Mucosa of gallbladder (tissue), 1 donor: ENCODE measurements around the gene LRRFIP1. TPM values are rescaled to one million over a fixed set of nuclear protein-coding genes. Genes with fewer than 3 reads are reported as not detected.
A peak's percentile ranks its signal among the peaks of the same experiment; 100 is the strongest.
"Not testable (repeated sequence)": the region's sequence is repeated elsewhere in the genome, so short reads cannot be mapped to it uniquely, and the experiment has no call there.

Experiments used
- DNase-seq: peaks from one replicate; pipeline ENCODE4 v3.0.0-alpha.2; 2020; ENCODE audit warnings: low spot score
- total RNA-seq: library from RNA; stranded (reverse); gene quantifications from one replicate; pipeline ENCODE4 v1.2.1, GENCODE V29; 2021
- donor health status: DM: no; HTN: no; CAD: no.

Gene LRRFIP1
- total RNA-seq, 1 donor from 2014 or later: 104 TPM

- DNase-seq: no peak
Observed at GRCh38 chr2:237746302-237747080, 119.1 kb downstream of the LRRFIP1 start.

- no peak for DNase-seq
Observed at GRCh38 chr2:237747189-237747588, 119.8 kb downstream of the LRRFIP1 start.

DNA sequence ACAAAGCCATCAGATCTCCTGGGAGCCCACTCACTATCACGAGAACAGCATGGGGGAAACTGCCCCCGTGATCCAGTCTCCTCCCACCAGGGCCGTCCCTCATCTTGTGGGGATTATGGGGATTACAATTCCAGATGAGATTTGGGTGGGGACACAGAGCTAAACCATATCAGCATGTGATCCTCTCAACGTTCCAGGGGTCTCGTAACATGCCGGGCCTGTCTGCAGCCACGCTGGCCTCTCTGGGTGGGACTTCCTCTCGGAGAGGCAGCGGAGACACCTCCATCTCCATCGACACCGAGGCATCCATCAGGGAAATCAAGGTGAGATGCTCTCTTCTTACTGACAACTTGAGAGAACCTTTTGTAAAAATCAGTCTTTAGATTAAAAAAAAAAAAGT is 121.6 kb downstream of the LRRFIP1 start:
- DNase-seq: no peak

- no peak for DNase-seq
Observed at GRCh38 chr2:237749961-237750360, 122.6 kb downstream of the LRRFIP1 start.

DNA sequence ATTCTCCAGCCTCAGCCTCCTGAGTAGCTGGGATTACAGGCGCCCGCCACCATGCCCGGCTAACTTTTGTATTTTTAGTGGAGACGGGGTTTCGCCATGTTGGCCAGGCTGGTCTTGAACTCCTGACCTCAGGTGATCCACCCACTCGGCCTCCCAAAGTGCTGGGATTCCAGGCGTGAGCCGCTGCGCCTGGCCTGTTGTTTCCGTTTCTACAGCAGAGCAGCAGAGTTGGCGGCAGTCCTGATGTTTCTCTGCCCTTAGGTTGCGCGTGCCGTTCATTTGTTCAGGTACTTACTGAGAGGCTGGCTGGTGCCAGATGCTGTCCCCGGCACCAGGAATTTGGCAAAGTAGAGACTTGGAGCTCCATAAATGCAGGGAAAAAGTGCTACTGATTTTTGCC is 123.1 kb downstream of the LRRFIP1 start:
- not testable (repeated sequence) for DNase-seq

- DNase-seq: no peak
Observed at GRCh38 chr2:237752761-237753165, 125.4 kb downstream of the LRRFIP1 start.

DNA sequence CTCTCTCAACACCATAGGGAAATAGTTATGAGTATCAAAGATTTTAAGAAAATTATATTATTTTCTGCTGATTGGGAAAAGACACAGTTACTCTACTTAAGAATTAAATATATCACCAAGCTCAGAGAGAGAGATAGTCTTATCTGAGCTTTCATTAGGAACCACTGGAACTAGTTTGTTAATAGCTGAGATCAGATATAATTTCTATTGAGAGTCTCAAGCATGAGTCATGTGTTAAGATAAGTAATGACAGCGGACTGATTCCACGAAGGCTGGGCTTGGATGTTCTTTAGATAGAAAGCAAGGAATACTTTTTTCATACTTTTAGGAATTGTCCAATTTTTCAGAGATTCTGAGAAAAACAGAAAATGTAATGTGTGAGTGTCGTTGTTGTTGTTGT is 126.8 kb downstream of the LRRFIP1 start:
- DNase-seq: no peak

DNA sequence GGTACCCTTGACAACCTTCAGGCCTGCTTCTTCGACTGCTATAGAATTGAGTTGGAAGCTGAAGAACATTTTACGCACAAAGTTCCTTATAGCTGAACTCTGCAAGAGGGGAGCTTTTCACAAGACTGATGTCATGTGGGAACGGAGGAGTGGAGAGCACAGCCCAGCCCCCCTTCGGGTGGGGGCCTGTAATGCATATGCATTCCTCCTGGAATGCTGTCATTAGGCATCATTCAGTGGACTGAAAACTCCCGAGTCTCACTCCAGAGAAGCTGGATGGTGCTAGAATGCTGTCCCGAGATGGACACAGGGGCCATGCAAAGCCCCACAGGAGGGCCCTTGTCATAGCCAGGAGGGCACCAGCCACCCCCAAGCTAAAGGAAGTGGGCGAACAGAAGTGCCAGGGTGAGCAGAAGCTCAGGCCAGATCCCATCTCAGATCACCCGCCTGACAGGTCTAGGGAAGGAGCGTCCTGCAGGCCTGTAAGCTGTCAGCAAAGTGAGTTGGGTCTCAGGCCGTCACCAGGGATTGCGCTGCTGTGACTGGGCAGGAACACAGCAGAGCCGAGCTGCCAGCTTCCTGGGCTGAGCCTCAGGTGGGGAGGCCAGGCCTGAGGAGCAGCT is 127.3 kb downstream of the LRRFIP1 start:
- no peak for DNase-seq

GRCh38 chr2:237757616-237758015 is 130.2 kb downstream of the LRRFIP1 start:
- no peak for DNase-seq

- no peak for DNase-seq
Observed at GRCh38 chr2:237758185-237758584, 130.8 kb downstream of the LRRFIP1 start.

- DNase-seq: no peak
Observed at GRCh38 chr2:237759176-237759575, 131.8 kb downstream of the LRRFIP1 start.

GRCh38 chr2:237760506-237761502 is 133.4 kb downstream of the LRRFIP1 start:
- no peak for DNase-seq

- not testable (repeated sequence) for DNase-seq
Observed at GRCh38 chr2:237762291-237763182, 135.2 kb downstream of the LRRFIP1 start.

DNA sequence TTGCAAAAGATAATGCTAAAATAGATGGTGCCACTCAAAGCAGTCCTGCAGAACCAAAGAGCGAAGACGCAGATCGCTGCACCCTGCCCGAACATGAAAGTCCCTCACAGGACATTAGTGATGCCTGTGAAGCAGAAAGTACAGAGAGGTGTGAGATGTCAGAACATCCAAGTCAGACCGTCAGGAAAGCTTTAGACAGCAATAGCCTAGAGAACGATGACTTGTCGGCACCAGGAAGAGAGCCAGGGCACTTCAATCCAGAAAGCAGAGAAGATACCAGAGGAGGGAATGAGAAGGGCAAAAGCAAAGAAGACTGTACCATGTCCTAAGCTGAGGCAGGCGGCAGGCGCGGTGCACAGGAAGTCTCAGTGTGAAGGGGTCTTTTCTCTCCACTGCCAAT is 136.4 kb downstream of the LRRFIP1 start:
- DNase-seq: no peak

GRCh38 chr2:237765122-237765521 is 137.7 kb downstream of the LRRFIP1 start:
- not testable (repeated sequence) for DNase-seq

GRCh38 chr2:237765875-237766274 is 138.5 kb downstream of the LRRFIP1 start:
- no peak for DNase-seq

DNA sequence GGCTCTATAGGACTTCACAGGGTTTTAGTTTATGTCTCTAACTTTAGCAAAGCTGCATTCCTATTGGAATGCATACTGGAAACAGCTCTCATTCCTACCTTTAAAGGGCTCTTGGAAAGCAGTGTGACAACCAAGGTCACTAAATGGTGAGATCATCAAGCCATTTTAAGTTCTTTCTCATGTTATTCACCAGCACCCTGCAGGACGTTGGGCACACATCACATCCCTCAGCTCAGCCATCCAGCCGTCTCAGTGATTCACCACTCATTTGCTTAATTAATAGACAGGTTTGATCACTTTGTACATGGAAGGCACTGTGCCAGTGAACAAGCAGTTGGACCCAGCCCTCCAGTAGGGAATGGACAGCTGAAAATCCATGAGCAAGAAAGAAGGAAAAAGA is 139.0 kb downstream of the LRRFIP1 start:
- no peak for DNase-seq

DNA sequence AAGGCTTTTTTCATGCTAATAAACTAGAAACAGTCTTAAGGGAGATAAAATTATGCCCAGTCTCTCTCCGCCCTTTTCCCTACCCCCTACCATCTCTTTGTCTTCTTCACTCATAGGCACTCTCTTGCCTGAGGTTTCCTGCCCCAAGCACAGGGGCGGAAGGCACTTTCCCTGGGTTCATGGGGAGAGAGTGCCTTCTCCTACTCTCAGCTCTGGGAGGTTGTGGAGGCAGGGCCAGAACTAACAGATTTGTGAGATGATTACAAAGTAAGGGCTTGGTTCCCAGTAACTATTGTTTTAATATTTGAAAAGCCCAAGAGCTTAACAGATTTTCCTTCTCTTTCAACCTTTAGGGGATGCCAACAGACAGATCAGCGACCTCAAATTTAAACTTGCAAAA is 145.1 kb downstream of the LRRFIP1 start:
- no peak for DNase-seq

- DNase-seq: no peak
Observed at GRCh38 chr2:237773826-237774225, 146.4 kb downstream of the LRRFIP1 start.

DNA sequence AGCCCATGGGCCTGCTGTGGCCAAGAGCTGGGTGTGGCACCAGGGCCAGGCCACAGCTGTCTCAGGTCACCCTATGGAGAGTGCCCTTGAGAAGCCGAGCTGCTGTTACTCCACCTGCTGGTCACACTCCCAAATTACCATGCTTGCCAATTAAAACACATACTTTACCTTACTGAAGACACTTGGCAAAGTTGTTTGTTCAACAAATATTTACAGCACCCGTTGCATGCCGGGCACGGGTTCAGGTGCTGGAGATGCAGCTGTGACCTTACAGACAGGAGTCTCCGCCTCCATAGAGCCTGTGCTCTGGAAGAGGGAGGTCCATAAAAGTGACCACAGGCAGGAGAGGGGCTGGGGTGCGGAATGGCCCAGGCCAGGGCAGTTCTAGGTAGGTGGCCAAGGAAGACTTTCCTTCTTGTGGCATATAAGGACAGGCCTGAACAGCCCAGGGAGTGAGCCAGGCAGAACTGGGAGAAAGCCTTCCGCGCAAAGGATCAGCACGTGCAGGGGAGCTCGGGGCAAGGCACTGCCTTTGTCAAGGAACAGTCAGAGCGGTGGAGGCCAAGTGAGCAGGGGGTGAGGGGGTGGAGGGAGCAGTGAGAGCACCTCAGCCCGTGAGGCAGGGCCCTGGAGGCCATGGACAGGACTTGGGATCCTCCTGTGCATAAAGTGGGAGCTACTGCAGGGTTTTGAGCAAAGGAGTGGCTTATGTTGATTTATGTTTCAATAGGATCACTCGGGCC is 147.6 kb downstream of the LRRFIP1 start:
- peak; percentile 38 for DNase-seq
